Measurements from ENCODE around the gene SLX4IP.

- TF ChIP-seq CTCF (conservative IDR thresholded peaks at IDR 0.05; ENCODE audit: low read depth, low read length) (no peak), EZH2 (IDR thresholded peaks at IDR 0.05; ENCODE audit: low read length, unreplicated experiment) (no peak), EZH2phosphoT487 (IDR thresholded peaks at IDR 0.05; ENCODE audit: borderline replicate concordance, low read length) (no peak)
Observed at GRCh38 chr20:10467681-10468339, 32.7 kb downstream of the SLX4IP start.

Data from PC-3 (cell line).